ENCODE data around the gene ELOB.
A peak's percentile ranks its signal among the peaks of the same experiment; 100 is the strongest.
"Not testable (repeated sequence)": the region's sequence is repeated elsewhere in the genome, so short reads cannot be mapped to it uniquely, and the experiment has no call there.

The ELOB gene

GRCh38 chr16:2726923-2727322 is 50.2 kb downstream of the ELOB start:
- Histone ChIP-seq H3K36me3 (ENCODE audit: insufficient read depth, low read length) (no peaks in the 10 kb centered on the region), H3K79me2 (ENCODE audit: insufficient read depth, low read length) (no peaks in the 10 kb centered on the region), H3K4me3 (ENCODE audit: low read depth, low read length, poor library complexity, severe bottlenecking) (no peak overlapping the region), H3K9me3 (ENCODE audit: low read length) (no peaks in the 10 kb centered on the region), H3K9me2 (ENCODE audit: low read depth, low read length) (no peaks in the 10 kb centered on the region), H3K4me1 (ENCODE audit: insufficient read depth, low read length, severe bottlenecking) (peaks cover 1% of the 10 kb centered on the region), H3K27me3 (ENCODE audit: insufficient read depth, low read length) (no peaks in the 10 kb centered on the region; the same call in 1 of the 2 replicates), H4K20me1 (ENCODE audit: insufficient read depth, low read length) (no peaks in the 10 kb centered on the region), H3K9ac (ENCODE audit: low read length) (no peak overlapping the region), H3K27ac (ENCODE audit: low read depth, low read length, poor library complexity, severe bottlenecking) (no peak overlapping the region), H3F3A (ENCODE audit: insufficient read depth, low read length) (no peaks in the 10 kb centered on the region), H2AFZ (ENCODE audit: low read length) (no peak overlapping the region), H3K4me2 (ENCODE audit: low read length) (no peak overlapping the region)
- TF ChIP-seq CTCF (IDR thresholded peaks at IDR 0.05; ENCODE audit: low read length) = no peak
- no peak for TF ChIP-seq EZH2 (IDR thresholded peaks at IDR 0.05; ENCODE audit: borderline replicate concordance, low read length)

GRCh38 chr16:2724816-2725348 is 52.2 kb downstream of the ELOB start:
- no peaks in the 10 kb centered on the region for H3K36me3 ChIP-seq (ENCODE audit: insufficient read depth, low read length)
- no peaks in the 10 kb centered on the region for H3K9me2 ChIP-seq (ENCODE audit: low read depth, low read length)
- TF ChIP-seq EZH2 (IDR thresholded peaks at IDR 0.05; ENCODE audit: borderline replicate concordance, low read length) = no peak
- TF ChIP-seq CTCF (IDR thresholded peaks at IDR 0.05; ENCODE audit: low read length) = no peak
- no peak overlapping the region for H2AFZ ChIP-seq (ENCODE audit: low read length)
- no peaks in the 10 kb centered on the region; the same call in 1 of the 2 replicates for H3K27me3 ChIP-seq (ENCODE audit: insufficient read depth, low read length)
- no peak overlapping the region for H3K27ac ChIP-seq (ENCODE audit: low read depth, low read length, poor library complexity, severe bottlenecking)
- H3K4me2 ChIP-seq (ENCODE audit: low read length) = no peak overlapping the region
- H3K4me1 ChIP-seq (ENCODE audit: insufficient read depth, low read length, severe bottlenecking) = peaks cover 11% of the 10 kb centered on the region
- no peaks in the 10 kb centered on the region for H3K79me2 ChIP-seq (ENCODE audit: insufficient read depth, low read length)
- no peak overlapping the region for H3K9ac ChIP-seq (ENCODE audit: low read length)
- no peaks in the 10 kb centered on the region for H3K9me3 ChIP-seq (ENCODE audit: low read length)
- no peaks in the 10 kb centered on the region for H3F3A ChIP-seq (ENCODE audit: insufficient read depth, low read length)
- H4K20me1 ChIP-seq (ENCODE audit: insufficient read depth, low read length) = no peaks in the 10 kb centered on the region
- H3K4me3 ChIP-seq (ENCODE audit: low read depth, low read length, poor library complexity, severe bottlenecking) = no peak overlapping the region

GRCh38 chr16:2724088-2724676 is 52.9 kb downstream of the ELOB start:
- no peak overlapping the region for H3K27ac ChIP-seq (ENCODE audit: low read depth, low read length, poor library complexity, severe bottlenecking)
- no peak overlapping the region for H3K4me2 ChIP-seq (ENCODE audit: low read length)
- no peaks in the 10 kb centered on the region; the same call in 1 of the 2 replicates for H3K27me3 ChIP-seq (ENCODE audit: insufficient read depth, low read length)
- no peak for TF ChIP-seq EZH2 (IDR thresholded peaks at IDR 0.05; ENCODE audit: borderline replicate concordance, low read length)
- no peak for TF ChIP-seq CTCF (IDR thresholded peaks at IDR 0.05; ENCODE audit: low read length)
- H3K9me2 ChIP-seq (ENCODE audit: low read depth, low read length) = no peaks in the 10 kb centered on the region
- H3F3A ChIP-seq (ENCODE audit: insufficient read depth, low read length) = no peaks in the 10 kb centered on the region
- no peak overlapping the region for H3K4me3 ChIP-seq (ENCODE audit: low read depth, low read length, poor library complexity, severe bottlenecking)
- H4K20me1 ChIP-seq (ENCODE audit: insufficient read depth, low read length) = no peaks in the 10 kb centered on the region
- no peak overlapping the region for H3K9ac ChIP-seq (ENCODE audit: low read length)
- H3K9me3 ChIP-seq (ENCODE audit: low read length) = no peaks in the 10 kb centered on the region
- H3K4me1 ChIP-seq (ENCODE audit: insufficient read depth, low read length, severe bottlenecking) = peaks cover 11% of the 10 kb centered on the region
- no peak overlapping the region for H2AFZ ChIP-seq (ENCODE audit: low read length)
- H3K79me2 ChIP-seq (ENCODE audit: insufficient read depth, low read length) = no peaks in the 10 kb centered on the region
- no peaks in the 10 kb centered on the region for H3K36me3 ChIP-seq (ENCODE audit: insufficient read depth, low read length)

- not testable (repeated sequence) for H3K9me2 ChIP-seq (ENCODE audit: low read depth, low read length); H3K9me3 ChIP-seq (ENCODE audit: low read length); H3K79me2 ChIP-seq (ENCODE audit: insufficient read depth, low read length); H4K20me1 ChIP-seq (ENCODE audit: insufficient read depth, low read length); H3K27ac ChIP-seq (ENCODE audit: low read depth, low read length, poor library complexity, severe bottlenecking); H3F3A ChIP-seq (ENCODE audit: insufficient read depth, low read length); H3K36me3 ChIP-seq (ENCODE audit: insufficient read depth, low read length); H3K27me3 ChIP-seq (ENCODE audit: insufficient read depth, low read length)
- H3K9ac ChIP-seq (ENCODE audit: low read length) = peak overlapping the region; percentile 63
- H3K4me1 ChIP-seq (ENCODE audit: insufficient read depth, low read length, severe bottlenecking) = peaks cover 11% of the 10 kb centered on the region
- H3K4me3 ChIP-seq (ENCODE audit: low read depth, low read length, poor library complexity, severe bottlenecking) = peak overlapping the region; percentile 67
- H2AFZ ChIP-seq (ENCODE audit: low read length) = peak overlapping the region; percentile 81; the same call in 1 of the 2 replicates
- H3K4me2 ChIP-seq (ENCODE audit: low read length) = peak overlapping the region; percentile 70
Observed at GRCh38 chr16:2721634-2722173, 55.4 kb downstream of the ELOB start.
